Measurements from ENCODE around the gene SUGT1.

DNA sequence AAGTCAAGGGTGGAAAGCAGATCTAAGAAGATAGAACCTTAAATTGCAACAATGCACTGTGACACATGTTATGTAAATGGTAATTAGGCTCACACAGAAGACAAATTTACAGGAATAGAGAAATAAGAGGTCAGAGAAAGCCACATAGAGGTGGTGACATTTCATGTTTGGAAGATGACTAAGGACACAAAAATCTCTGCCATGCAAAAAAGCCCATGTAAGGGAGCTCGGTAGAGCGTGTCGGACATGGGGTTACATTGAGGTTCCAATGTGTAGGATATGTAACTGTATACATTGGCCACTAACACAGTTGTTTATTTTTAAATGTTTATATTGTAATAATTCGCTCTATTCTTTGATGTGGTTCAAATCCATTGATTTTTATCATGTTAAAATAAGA, 33.7 kb downstream of the SUGT1 start:
- TF ChIP-seq, protein P1, sequence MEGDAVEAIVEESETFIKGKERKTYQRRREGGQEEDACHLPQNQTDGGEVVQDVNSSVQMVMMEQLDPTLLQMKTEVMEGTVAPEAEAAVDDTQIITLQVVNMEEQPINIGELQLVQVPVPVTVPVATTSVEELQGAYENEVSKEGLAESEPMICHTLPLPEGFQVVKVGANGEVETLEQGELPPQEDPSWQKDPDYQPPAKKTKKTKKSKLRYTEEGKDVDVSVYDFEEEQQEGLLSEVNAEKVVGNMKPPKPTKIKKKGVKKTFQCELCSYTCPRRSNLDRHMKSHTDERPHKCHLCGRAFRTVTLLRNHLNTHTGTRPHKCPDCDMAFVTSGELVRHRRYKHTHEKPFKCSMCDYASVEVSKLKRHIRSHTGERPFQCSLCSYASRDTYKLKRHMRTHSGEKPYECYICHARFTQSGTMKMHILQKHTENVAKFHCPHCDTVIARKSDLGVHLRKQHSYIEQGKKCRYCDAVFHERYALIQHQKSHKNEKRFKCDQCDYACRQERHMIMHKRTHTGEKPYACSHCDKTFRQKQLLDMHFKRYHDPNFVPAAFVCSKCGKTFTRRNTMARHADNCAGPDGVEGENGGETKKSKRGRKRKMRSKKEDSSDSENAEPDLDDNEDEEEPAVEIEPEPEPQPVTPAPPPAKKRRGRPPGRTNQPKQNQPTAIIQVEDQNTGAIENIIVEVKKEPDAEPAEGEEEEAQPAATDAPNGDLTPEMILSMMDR (IDR thresholded peaks at IDR 0.05; ENCODE audit: low read length) = no peak
- TF ChIP-seq EZH2 (IDR thresholded peaks at IDR 0.05; ENCODE audit: borderline replicate concordance, low read length) = no peak
